Lung (tissue), 13 donors: Measurements from ENCODE around the gene KRTAP4-4. TPM values are rescaled to one million over a fixed set of nuclear protein-coding genes. Genes with fewer than 3 reads are reported as not detected.

Experiments
- ATAC-seq: fragments of 200-7000 bp; cut with Tn5 transposase; one replicate; pipeline ENCODE4 v1.9.1; 2020; ENCODE audit warnings: moderate number of reproducible peaks; ENCODE audit not compliant: insufficient read depth, low FRiP score
- DNase-seq, 3 donors: peaks; one replicate each; pipeline ENCODE4 v3.0.0-alpha.2; 2013 to 2017
- H3K27ac ChIP-seq, 2 donors: one replicate each; pipeline ENCODE4 v1.5.1; 2013; ENCODE audit warnings: mild to moderate bottlenecking in 2 of 2, moderate library complexity in 2 of 2, control low read depth in 1 of 2, inconsistent platforms in 1 of 2, low read depth in 1 of 2, low read length in 1 of 2
- H3K27me3 ChIP-seq, 3 donors: one replicate each; pipeline ENCODE4 v1.5.1; 2013; ENCODE audit warnings: low read length in 2 of 3; ENCODE audit not compliant: control insufficient read depth in 3 of 3, insufficient read depth in 3 of 3
- H3K36me3 ChIP-seq, 4 donors: one replicate each; pipeline ENCODE4 v1.5.1; 2013; ENCODE audit warnings: low read length in 4 of 4, mild to moderate bottlenecking in 1 of 4, moderate library complexity in 1 of 4; ENCODE audit not compliant: control insufficient read depth in 4 of 4, insufficient read depth in 4 of 4
- H3K4me1 ChIP-seq, 5 donors: one replicate each; pipeline ENCODE4 v1.5.1; 2013; ENCODE audit warnings: low read length in 5 of 5, mild to moderate bottlenecking in 2 of 5, moderate library complexity in 1 of 5; ENCODE audit not compliant: control insufficient read depth in 5 of 5, insufficient read depth in 5 of 5
- H3K4me3 ChIP-seq: one replicate; pipeline ENCODE4 v1.5.1; 2013; ENCODE audit warnings: mild to moderate bottlenecking, control low read depth, moderate library complexity
- H3K9ac ChIP-seq, 2 donors: one replicate each; pipeline ENCODE4 v1.5.1; 2013; ENCODE audit warnings: low read length in 2 of 2, control low read depth in 1 of 2; ENCODE audit not compliant: insufficient read depth in 1 of 2
- H3K9me3 ChIP-seq, 4 donors: one replicate each; pipeline ENCODE4 v1.5.1; 2013; ENCODE audit warnings: low read length in 3 of 4, mild to moderate bottlenecking in 1 of 4, moderate library complexity in 1 of 4; ENCODE audit not compliant: control insufficient read depth in 4 of 4, insufficient read depth in 3 of 4
- WGBS, 2 donors: extraction: QIAGEN DNeasy Blood & Tissue Kit; methylation state at CpG; one replicate each; pipeline ENCODE4 v1.1.7; 2013; 5-methylcytosine and 5-hydroxymethylcytosine counted together
- polyA plus RNA-seq, 2 donors: library from polyadenylated mRNA; stranded (reverse); fragments of 200-250 nt; gene quantifications; one replicate each; pipeline ENCODE4 v1.2.1, GENCODE V29; 2013
- small RNA-seq: library from RNA; depleted of rRNA; stranded (forward); fragments of <200 nt; gene quantifications from one replicate; pipeline ENCODE3, GENCODE V24; 2014; ENCODE audit warnings: low replicate concordance
- total RNA-seq, 2 donors: library from RNA; depleted of rRNA in 1 of 2; stranded (reverse); fragments of >200 nt in 1 of 2; gene quantifications; one replicate each; pipeline ENCODE4 v1.2.1, GENCODE V29; 2014 to 2021
- TF ChIP-seq, protein P1 (sequence below): IDR thresholded peaks from 2 replicates; pipeline ENCODE4 v1.5.1; 2012; ENCODE audit warnings: mild to moderate bottlenecking; ENCODE audit errors: control extremely low read depth, extremely low read depth
- donor health status: control.
- donor health status: control.
- donor health status: Bipolar disorder and iron deficiency.
- donor health status: healthy.
- donor health status: DM: yes; HTN: yes; CAD: no.

KRTAP4-4 gene
- total and polyA plus RNA-seq, 4 donors, result not detected

- Histone ChIP-seq H3K36me3 (no peaks in the 10 kb centered on the region), H3K9ac (no peak overlapping the region), H3K27me3 (no peaks in the 10 kb centered on the region), H3K9me3 (peaks cover 0 to 2% (median 0%) of the 10 kb centered on the region in 4 donors), H3K4me1 (no peaks in the 10 kb centered on the region), H3K4me3 (no peak overlapping the region), H3K27ac (no peak overlapping the region)
- DNase-seq, result no peak
- TF ChIP-seq, protein P1, sequence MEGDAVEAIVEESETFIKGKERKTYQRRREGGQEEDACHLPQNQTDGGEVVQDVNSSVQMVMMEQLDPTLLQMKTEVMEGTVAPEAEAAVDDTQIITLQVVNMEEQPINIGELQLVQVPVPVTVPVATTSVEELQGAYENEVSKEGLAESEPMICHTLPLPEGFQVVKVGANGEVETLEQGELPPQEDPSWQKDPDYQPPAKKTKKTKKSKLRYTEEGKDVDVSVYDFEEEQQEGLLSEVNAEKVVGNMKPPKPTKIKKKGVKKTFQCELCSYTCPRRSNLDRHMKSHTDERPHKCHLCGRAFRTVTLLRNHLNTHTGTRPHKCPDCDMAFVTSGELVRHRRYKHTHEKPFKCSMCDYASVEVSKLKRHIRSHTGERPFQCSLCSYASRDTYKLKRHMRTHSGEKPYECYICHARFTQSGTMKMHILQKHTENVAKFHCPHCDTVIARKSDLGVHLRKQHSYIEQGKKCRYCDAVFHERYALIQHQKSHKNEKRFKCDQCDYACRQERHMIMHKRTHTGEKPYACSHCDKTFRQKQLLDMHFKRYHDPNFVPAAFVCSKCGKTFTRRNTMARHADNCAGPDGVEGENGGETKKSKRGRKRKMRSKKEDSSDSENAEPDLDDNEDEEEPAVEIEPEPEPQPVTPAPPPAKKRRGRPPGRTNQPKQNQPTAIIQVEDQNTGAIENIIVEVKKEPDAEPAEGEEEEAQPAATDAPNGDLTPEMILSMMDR, result no peak
- WGBS, 2 donors, result 45 to 71% methylated on average over 5 of the region's 5 CpGs
- ATAC-seq, result no peak
Observed at GRCh38 chr17:41116297-41116696, 44.3 kb downstream of the KRTAP4-4 start.

DNA sequence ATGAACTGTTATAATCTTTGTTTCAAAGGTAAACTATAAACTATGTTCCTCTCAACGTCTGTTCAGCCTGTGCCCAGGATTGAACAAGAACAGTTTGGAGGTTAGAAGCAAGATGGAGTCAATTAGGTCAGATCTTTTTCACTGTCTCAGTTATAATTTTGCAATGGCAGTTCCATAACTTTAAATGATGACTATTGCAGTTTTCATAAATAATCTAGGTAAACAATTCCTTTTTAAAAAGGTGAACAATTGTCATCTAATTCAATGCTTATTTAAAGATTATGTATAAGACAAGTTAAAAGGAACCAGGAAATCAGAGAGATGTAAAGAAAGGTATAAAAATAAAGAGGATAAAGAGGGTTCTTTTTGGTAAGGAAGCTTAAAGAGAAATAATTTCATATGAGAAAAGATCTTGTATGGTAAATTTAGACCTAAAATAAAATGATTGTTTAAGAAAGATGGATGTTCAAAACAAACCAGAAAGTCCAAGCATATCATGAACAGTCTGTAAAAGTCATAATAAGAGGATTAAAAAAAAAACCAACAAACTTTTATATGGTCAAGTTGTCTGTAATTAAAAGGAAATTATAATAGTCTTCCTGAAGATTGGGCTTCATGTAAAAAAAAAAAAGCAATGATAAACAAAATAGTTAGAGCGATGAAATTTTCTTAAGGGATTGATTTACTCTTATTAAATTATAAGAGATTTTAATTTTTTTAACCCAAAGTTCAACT is 49.2 kb downstream of the KRTAP4-4 start:
- Histone ChIP-seq H3K36me3 (no peaks in the 10 kb centered on the region), H3K27me3 (no peaks in the 10 kb centered on the region), H3K4me3 (no peak overlapping the region), H3K9ac (no peak overlapping the region), H3K4me1 (peaks cover 0 to 1% (median 0%) of the 10 kb centered on the region in 5 donors), H3K27ac (no peak overlapping the region), H3K9me3 (peaks cover 0 to 2% (median 0%) of the 10 kb centered on the region in 4 donors)
- DNase-seq (no peak), ATAC-seq (no peak)
- 61 to 76% methylated on average over 2 of the region's 2 CpGs for WGBS, 2 donors
- TF ChIP-seq, protein P1, result no peak

Small RNA genes lying within 50 kb of the gene (small RNA-seq; reads per million reads assigned to genes)
- not detected for gene KRTAP4-17P

Other genes starting within 250 kb of the KRTAP4-4 start
Only the 30 nearest of the 40 such genes appear.
- not detected for gene KRTAP3-1, start 151.6 kb downstream of the KRTAP4-4 start, total RNA-seq
- not detected for gene KRTAP3-1, start 151.6 kb downstream of the KRTAP4-4 start, polyA plus RNA-seq
- not detected for gene KRTAP1-5, start 133.5 kb downstream of the KRTAP4-4 start, total RNA-seq
- gene KRTAP1-5, start 133.5 kb downstream of the KRTAP4-4 start, polyA plus RNA-seq, result not detected
- not detected for gene KRTAP1-4, start 130.6 kb downstream of the KRTAP4-4 start, total RNA-seq
- not detected for gene KRTAP1-4, start 130.6 kb downstream of the KRTAP4-4 start, polyA plus RNA-seq
- not detected for gene KRTAP1-3, start 125.9 kb downstream of the KRTAP4-4 start, total RNA-seq
- gene KRTAP1-3, start 125.9 kb downstream of the KRTAP4-4 start, polyA plus RNA-seq, result not detected
- gene KRTAP1-1, start 119.3 kb downstream of the KRTAP4-4 start, total RNA-seq, result not detected
- gene KRTAP1-1, start 119.3 kb downstream of the KRTAP4-4 start, polyA plus RNA-seq, result not detected
- not detected for gene KRTAP2-1, start 113.4 kb downstream of the KRTAP4-4 start, total RNA-seq
- not detected for gene KRTAP2-1, start 113.4 kb downstream of the KRTAP4-4 start, polyA plus RNA-seq
- not detected for gene KRTAP2-2, start 105.5 kb downstream of the KRTAP4-4 start, total RNA-seq
- gene KRTAP2-2, start 105.5 kb downstream of the KRTAP4-4 start, polyA plus RNA-seq, result not detected
- gene KRTAP2-3, start 100.6 kb downstream of the KRTAP4-4 start, total RNA-seq, result not detected
- gene KRTAP2-3, start 100.6 kb downstream of the KRTAP4-4 start, polyA plus RNA-seq, result not detected
- gene KRTAP2-4, start 94.9 kb downstream of the KRTAP4-4 start, total RNA-seq, result not detected
- gene KRTAP2-4, start 94.9 kb downstream of the KRTAP4-4 start, polyA plus RNA-seq, result not detected
- not detected for gene KRTAP4-7, start 76.6 kb downstream of the KRTAP4-4 start, total RNA-seq
- not detected for gene KRTAP4-7, start 76.6 kb downstream of the KRTAP4-4 start, polyA plus RNA-seq
- not detected for gene KRTAP4-8, start 62.6 kb downstream of the KRTAP4-4 start, total RNA-seq
- not detected for gene KRTAP4-8, start 62.6 kb downstream of the KRTAP4-4 start, polyA plus RNA-seq
- not detected for gene KRTAP4-16, start 58.5 kb downstream of the KRTAP4-4 start, total RNA-seq
- not detected for gene KRTAP4-16, start 58.5 kb downstream of the KRTAP4-4 start, polyA plus RNA-seq
- gene KRTAP4-9, start 55.4 kb downstream of the KRTAP4-4 start, total RNA-seq, result not detected
- gene KRTAP4-9, start 55.4 kb downstream of the KRTAP4-4 start, polyA plus RNA-seq, result not detected
- under 1 TPM in 1 of 2 donors, not detected in 1; 0.34 TPM for gene KRTAP4-11, start 42.4 kb downstream of the KRTAP4-4 start, total RNA-seq
- not detected for gene KRTAP4-11, start 42.4 kb downstream of the KRTAP4-4 start, polyA plus RNA-seq
- not detected for gene KRTAP4-12, start 36.6 kb downstream of the KRTAP4-4 start, total RNA-seq
- gene KRTAP4-12, start 36.6 kb downstream of the KRTAP4-4 start, polyA plus RNA-seq, result not detected
- gene KRTAP4-6, start 20.2 kb downstream of the KRTAP4-4 start, total RNA-seq, result not detected
- gene KRTAP4-6, start 20.2 kb downstream of the KRTAP4-4 start, polyA plus RNA-seq, result not detected
- not detected for gene KRTAP4-5, start 10.9 kb downstream of the KRTAP4-4 start, total RNA-seq
- gene KRTAP4-5, start 10.9 kb downstream of the KRTAP4-4 start, polyA plus RNA-seq, result not detected
- not detected for gene KRTAP4-3, start 7.5 kb upstream of the KRTAP4-4 start, total RNA-seq
- not detected for gene KRTAP4-3, start 7.5 kb upstream of the KRTAP4-4 start, polyA plus RNA-seq
- gene KRTAP4-2, start 17.5 kb upstream of the KRTAP4-4 start, total RNA-seq, result not detected
- not detected for gene KRTAP4-2, start 17.5 kb upstream of the KRTAP4-4 start, polyA plus RNA-seq
- gene KRTAP4-1, start 24.2 kb upstream of the KRTAP4-4 start, total RNA-seq, result not detected
- not detected for gene KRTAP4-1, start 24.2 kb upstream of the KRTAP4-4 start, polyA plus RNA-seq
- gene KRTAP9-1, start 29.1 kb upstream of the KRTAP4-4 start, total RNA-seq, result not detected
- not detected for gene KRTAP9-1, start 29.1 kb upstream of the KRTAP4-4 start, polyA plus RNA-seq
- not detected for gene KRTAP9-2, start 65.9 kb upstream of the KRTAP4-4 start, total RNA-seq
- gene KRTAP9-2, start 65.9 kb upstream of the KRTAP4-4 start, polyA plus RNA-seq, result not detected
- gene KRTAP9-3, start 71.7 kb upstream of the KRTAP4-4 start, total RNA-seq, result not detected
- gene KRTAP9-3, start 71.7 kb upstream of the KRTAP4-4 start, polyA plus RNA-seq, result not detected
- gene KRTAP9-8, start 77.3 kb upstream of the KRTAP4-4 start, total RNA-seq, result not detected
- not detected for gene KRTAP9-8, start 77.3 kb upstream of the KRTAP4-4 start, polyA plus RNA-seq
- not detected for gene KRTAP9-4, start 88.9 kb upstream of the KRTAP4-4 start, total RNA-seq
- not detected for gene KRTAP9-4, start 88.9 kb upstream of the KRTAP4-4 start, polyA plus RNA-seq
- not detected for gene KRTAP9-9, start 94.6 kb upstream of the KRTAP4-4 start, total RNA-seq
- not detected for gene KRTAP9-9, start 94.6 kb upstream of the KRTAP4-4 start, polyA plus RNA-seq
- gene KRTAP9-6, start 104.6 kb upstream of the KRTAP4-4 start, total RNA-seq, result not detected
- not detected for gene KRTAP9-6, start 104.6 kb upstream of the KRTAP4-4 start, polyA plus RNA-seq
- gene KRTAP9-7, start 115.0 kb upstream of the KRTAP4-4 start, total RNA-seq, result not detected
- gene KRTAP9-7, start 115.0 kb upstream of the KRTAP4-4 start, polyA plus RNA-seq, result not detected
- not detected for gene KRTAP29-1, start 142.1 kb upstream of the KRTAP4-4 start, total RNA-seq
- not detected for gene KRTAP29-1, start 142.1 kb upstream of the KRTAP4-4 start, polyA plus RNA-seq
- not detected for gene KRTAP16-1, start 148.6 kb upstream of the KRTAP4-4 start, total RNA-seq
- gene KRTAP16-1, start 148.6 kb upstream of the KRTAP4-4 start, polyA plus RNA-seq, result not detected